Suprapubic skin (tissue), 4 donors: ENCODE measurements around the gene ZNF625.

ENCODE experiments used
- EP300 ChIP-seq: sonication (generic); formaldehyde crosslinking; IDR thresholded peaks from one replicate; pipeline ENCODE4 v1.6.1; 2017; ENCODE audit warnings: antibody characterized with exemption
- POLR2A ChIP-seq, 2 donors: fragments of 450-650 bp; IDR thresholded peaks; one replicate each; pipeline ENCODE4 v1.6.1; 2017; ENCODE audit warnings: antibody characterized with exemption in 2 of 2, mild to moderate bottlenecking in 2 of 2, moderate library complexity in 2 of 2
- POLR2AphosphoS5 ChIP-seq, 3 donors: sonication (generic); formaldehyde crosslinking; IDR thresholded peaks; one replicate each; pipeline ENCODE4 v1.6.1; 2017; ENCODE audit warnings: antibody characterized with exemption in 3 of 3
- TF ChIP-seq, protein P1 (sequence below), 2 donors: fragments of 200-600 bp in 1 of 2; fragments of 450-650 bp in 1 of 2; sonication (generic) in 1 of 2; IDR thresholded peaks; one replicate each; pipeline ENCODE4 v1.5.1; 2016 to 2019; ENCODE audit warnings: antibody characterized with exemption in 2 of 2, mild to moderate bottlenecking in 1 of 2, moderate library complexity in 1 of 2

DNA sequence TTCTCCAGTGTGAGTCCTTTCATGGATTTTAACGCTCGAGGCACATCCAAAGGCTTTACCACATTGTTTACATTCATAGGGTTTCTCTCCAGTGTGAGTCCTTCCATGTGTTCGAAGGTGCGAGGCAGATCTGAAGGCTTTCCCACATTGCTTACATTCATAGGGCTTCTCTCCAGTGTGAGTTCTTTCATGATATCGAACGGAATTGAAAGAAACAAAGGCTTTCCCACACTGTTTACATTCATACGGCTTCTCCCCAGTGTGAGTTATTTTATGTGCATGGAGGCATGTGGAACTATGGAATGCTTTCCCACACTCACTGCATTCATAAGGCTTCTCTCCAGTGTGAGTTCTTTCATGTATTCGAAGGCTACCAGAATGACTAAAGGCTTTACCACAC lies 11.2 kb downstream of the ZNF625 start:
- TF ChIP-seq, protein P1, sequence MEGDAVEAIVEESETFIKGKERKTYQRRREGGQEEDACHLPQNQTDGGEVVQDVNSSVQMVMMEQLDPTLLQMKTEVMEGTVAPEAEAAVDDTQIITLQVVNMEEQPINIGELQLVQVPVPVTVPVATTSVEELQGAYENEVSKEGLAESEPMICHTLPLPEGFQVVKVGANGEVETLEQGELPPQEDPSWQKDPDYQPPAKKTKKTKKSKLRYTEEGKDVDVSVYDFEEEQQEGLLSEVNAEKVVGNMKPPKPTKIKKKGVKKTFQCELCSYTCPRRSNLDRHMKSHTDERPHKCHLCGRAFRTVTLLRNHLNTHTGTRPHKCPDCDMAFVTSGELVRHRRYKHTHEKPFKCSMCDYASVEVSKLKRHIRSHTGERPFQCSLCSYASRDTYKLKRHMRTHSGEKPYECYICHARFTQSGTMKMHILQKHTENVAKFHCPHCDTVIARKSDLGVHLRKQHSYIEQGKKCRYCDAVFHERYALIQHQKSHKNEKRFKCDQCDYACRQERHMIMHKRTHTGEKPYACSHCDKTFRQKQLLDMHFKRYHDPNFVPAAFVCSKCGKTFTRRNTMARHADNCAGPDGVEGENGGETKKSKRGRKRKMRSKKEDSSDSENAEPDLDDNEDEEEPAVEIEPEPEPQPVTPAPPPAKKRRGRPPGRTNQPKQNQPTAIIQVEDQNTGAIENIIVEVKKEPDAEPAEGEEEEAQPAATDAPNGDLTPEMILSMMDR (IDR thresholded peaks at IDR 0.05), result no peak
- TF ChIP-seq POLR2A (IDR thresholded peaks at IDR 0.05), result no peak
- TF ChIP-seq EP300, result no peak
- no peak for TF ChIP-seq POLR2AphosphoS5 (IDR thresholded peaks at IDR 0.05)
